GM21737 (cell line): ENCODE measurements around the gene PLD1.
"Not testable (repeated sequence)": the region's sequence is repeated elsewhere in the genome, so short reads cannot be mapped to it uniquely, and the experiment has no call there.

Experiments
- ATAC-seq: cut with Tn5 transposase; IDR thresholded peaks from one replicate; pipeline ENCODE4 v1.9.1; 2021; ENCODE audit warnings: mild to moderate bottlenecking, moderate library complexity; ENCODE audit not compliant: unreplicated experiment

PLD1 gene

GRCh38 chr3:171821044-171821443 is 10.8 kb upstream of the PLD1 start:
- no peak for ATAC-seq

- ATAC-seq = no peak
Measured at GRCh38 chr3:171817074-171817800, 7.0 kb upstream of the PLD1 start.

GRCh38 chr3:171815973-171816595 is 5.8 kb upstream of the PLD1 start:
- ATAC-seq = no peak

GRCh38 chr3:171814662-171815061 is 4.4 kb upstream of the PLD1 start:
- not testable (repeated sequence) for ATAC-seq

GRCh38 chr3:171813897-171814460 is 3.7 kb upstream of the PLD1 start:
- ATAC-seq = no peak

GRCh38 chr3:171813278-171813896 is 3.1 kb upstream of the PLD1 start:
- ATAC-seq = no peak

- no peak for ATAC-seq
Measured at GRCh38 chr3:171812811-171813210, 2.5 kb upstream of the PLD1 start.

- no peak for ATAC-seq
Measured at GRCh38 chr3:171811913-171812335, 1.6 kb upstream of the PLD1 start.

GRCh38 chr3:171811295-171811912 is 1.1 kb upstream of the PLD1 start:
- no peak for ATAC-seq

- no peak for ATAC-seq
Measured at GRCh38 chr3:171810629-171811294, 479 bp upstream of the PLD1 start.

GRCh38 chr3:171809611-171809860 is 747 bp downstream of the PLD1 start:
- peak; percentile 30 for ATAC-seq

- no peak for ATAC-seq
Measured at GRCh38 chr3:171807806-171808205, 2.5 kb downstream of the PLD1 start.

- no peak for ATAC-seq
Measured at GRCh38 chr3:171807129-171807675, 3.1 kb downstream of the PLD1 start.

GRCh38 chr3:171806200-171807128 is 3.8 kb downstream of the PLD1 start:
- ATAC-seq = no peak

- ATAC-seq = no peak
Measured at GRCh38 chr3:171805687-171806086, 4.6 kb downstream of the PLD1 start.

- no peak for ATAC-seq
Measured at GRCh38 chr3:171804618-171805389, 5.5 kb downstream of the PLD1 start.

GRCh38 chr3:171803044-171803443 is 7.2 kb downstream of the PLD1 start:
- ATAC-seq = no peak

- no peak for ATAC-seq
Measured at GRCh38 chr3:171802590-171802956, 7.7 kb downstream of the PLD1 start.
